HG02840 (cell line): ENCODE data around the gene SLC47A2.

Experiments used
- ATAC-seq: cut with Tn5 transposase; IDR thresholded peaks from one replicate; pipeline ENCODE4 v1.9.1; 2021; ENCODE audit warnings: mild to moderate bottlenecking, moderate library complexity, moderate number of reproducible peaks; ENCODE audit not compliant: unreplicated experiment, low FRiP score

Gene SLC47A2

DNA sequence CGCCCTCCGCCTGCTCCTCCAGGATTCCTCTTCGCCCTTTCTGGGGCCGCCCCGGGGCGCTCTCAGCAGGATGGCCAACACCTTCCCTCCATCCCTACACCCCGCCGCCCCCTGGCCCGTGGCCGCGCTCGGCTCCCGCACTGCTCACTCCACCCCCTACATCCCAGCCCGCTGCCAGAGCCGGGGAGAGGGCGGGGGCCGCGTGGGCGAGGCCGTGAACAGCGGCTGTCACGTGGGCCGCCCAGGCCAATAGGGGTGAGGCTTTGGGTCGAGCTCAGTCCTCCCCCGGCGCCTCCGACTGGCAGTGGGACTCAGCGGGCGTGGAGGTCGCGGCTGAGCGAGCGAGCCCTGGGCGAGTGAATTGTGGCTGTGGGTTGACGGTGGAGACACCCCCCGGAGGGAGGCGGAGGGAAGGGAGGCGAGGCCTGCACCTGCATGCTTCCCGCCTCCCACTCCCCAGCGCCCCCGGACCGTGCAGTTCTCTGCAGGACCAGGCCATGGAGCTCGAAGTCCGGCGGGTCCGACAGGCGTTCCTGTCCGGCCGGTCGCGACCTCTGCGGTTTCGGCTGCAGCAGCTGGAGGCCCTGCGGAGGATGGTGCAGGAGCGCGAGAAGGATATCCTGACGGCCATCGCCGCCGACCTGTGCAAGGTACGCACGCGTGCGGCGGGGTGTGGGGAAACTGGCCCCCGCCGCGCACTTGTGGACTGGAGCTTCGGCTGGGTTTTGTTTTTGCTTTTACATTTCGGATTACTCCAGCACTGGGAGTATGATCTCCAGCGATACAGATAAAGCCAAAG is 67.7 kb downstream of the SLC47A2 start, which contains the start of gene ALDH3A2:
TSS of gene ALDH3A2 (plus strand) at position 277 of the 799 bp plus-strand sequence. CDS start at position 498, 221 bp downstream.
- ATAC-seq, result peak; percentile 85

GRCh38 chr17:19647697-19648474 is 68.5 kb downstream of the SLC47A2 start:
- peak; percentile 11 for ATAC-seq

GRCh38 chr17:19646788-19647696 is 69.3 kb downstream of the SLC47A2 start:
- no peak for ATAC-seq

DNA sequence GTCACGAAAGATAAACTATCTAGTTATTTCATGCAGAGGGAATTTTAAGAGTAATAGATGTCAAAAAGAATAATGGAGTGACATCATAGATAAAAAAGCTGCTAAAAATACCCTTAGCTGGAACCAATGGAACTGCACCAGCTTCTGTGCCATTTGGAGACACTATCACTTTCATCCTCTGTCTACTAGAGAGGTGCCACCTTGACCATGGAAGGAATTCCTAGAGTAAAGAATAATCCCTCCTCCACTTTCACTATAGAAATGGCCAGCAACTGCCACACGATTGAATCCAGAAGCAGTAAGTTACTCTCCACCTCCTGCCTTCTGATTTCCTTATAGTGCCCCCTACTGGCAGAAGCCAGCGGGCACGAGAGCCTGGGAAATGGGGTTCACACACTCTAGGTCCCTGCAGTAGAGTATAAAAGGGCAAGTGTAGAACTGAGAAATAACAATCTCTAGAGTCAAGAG is 70.6 kb downstream of the SLC47A2 start:
- no peak for ATAC-seq

GRCh38 chr17:19644493-19645210 is 71.7 kb downstream of the SLC47A2 start:
- ATAC-seq, result no peak

- ATAC-seq, result no peak
These were observed 74.0 kb downstream of the SLC47A2 start for GRCh38 chr17:19642373-19642893.

DNA sequence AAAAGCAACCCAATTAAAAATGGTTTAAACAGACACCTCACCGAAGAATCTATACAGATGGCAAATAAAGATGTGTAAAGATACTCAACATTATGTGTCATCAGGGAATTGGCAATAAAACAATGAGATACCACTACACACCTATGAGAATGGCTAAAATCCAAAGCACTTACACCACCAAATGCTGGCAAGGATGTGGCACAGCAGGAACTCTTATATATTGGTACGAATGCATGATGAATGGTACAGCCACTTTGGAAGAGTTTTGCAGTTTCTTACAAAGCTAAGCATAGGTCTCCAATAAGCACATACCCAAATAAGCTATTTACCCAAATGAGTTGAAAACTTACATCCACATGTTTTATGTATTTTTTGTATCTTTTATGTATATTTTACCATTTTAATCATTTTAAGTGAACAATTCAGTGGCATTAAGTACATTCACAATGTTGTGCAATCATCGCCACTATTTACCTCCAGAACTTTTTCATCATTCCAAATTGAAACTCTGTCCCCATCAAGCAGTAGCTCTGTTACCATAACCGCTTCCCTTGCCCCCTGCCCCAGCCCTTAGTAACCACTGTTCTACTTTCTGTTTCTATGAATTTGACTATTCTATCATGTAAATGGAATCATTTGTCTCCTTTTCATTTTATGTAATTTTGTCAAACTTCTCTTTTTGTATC is 74.6 kb downstream of the SLC47A2 start:
- ATAC-seq, result no peak

DNA sequence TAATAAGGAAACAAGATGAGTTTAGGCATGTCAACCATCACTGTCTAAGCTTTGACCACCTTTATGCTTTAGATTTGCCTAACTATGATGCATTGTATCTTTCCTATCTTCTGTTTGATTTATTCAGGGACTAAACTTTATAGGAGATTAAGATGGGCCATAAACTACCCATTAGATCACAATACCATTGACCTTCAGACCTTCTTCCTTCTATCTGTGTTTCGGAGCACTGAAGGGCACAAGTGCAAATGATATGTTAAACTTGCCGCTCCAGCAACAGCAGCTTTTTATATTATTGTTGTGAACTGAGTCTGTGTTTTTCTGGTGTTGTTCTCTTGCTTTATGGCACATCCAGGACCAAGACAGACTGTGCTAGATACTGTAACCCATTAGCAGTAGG is 84.5 kb downstream of the SLC47A2 start:
- no peak for ATAC-seq

GRCh38 chr17:19630661-19631060 is 85.7 kb downstream of the SLC47A2 start:
- no peak for ATAC-seq

GRCh38 chr17:19630035-19630434 is 86.3 kb downstream of the SLC47A2 start:
- no peak for ATAC-seq

DNA sequence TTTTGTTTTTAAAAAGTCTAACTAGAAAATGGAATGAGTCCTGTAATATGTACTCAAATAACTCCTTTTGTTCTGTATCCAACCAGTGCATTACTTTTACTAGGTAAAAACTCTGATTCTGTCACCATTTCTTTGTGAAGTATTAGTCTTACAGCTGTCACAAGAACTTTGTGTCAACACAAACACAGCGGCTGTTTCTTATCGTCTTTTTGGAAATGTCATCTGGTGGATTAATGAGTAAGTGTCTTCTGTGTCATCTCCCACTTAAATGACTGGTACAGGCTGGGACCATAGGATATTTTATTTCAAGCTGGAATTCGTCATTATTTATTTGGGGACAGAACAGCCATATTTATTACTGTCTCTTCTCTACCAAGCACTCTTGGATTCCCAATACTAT is 86.9 kb downstream of the SLC47A2 start:
- no peak for ATAC-seq
